Activated CD4-positive, alpha-beta T cell treated with anti-CD3 and anti-CD28 coated beads, Interleukin-2, Interleukin-6, amounts not matched to agents 100 ng/mL and 50 ng/mL, durations not matched to agents 16 hours and 8 hours (primary cell): ENCODE data around the gene CCDC33.

Experiments
- DNase-seq: peaks from one replicate; pipeline ENCODE4 v3.0.0-alpha.2; 2020

The CCDC33 gene

GRCh38 chr15:74369084-74369745 lies 133.1 kb downstream of the CCDC33 start:
- DNase-seq: no peak

- DNase-seq: no peak
These were observed 133.6 kb downstream of the CCDC33 start for GRCh38 chr15:74369756-74370155.

GRCh38 chr15:74370471-74370870 lies 134.3 kb downstream of the CCDC33 start:
- DNase-seq: no peak

GRCh38 chr15:74373056-74373650 lies 137.0 kb downstream of the CCDC33 start:
- no peak for DNase-seq

- peak; percentile 96 for DNase-seq
These were observed 137.9 kb downstream of the CCDC33 start for GRCh38 chr15:74373731-74374647.

GRCh38 chr15:74374648-74375302 lies 138.6 kb downstream of the CCDC33 start:
- no peak for DNase-seq

- DNase-seq: peak; percentile 91
These were observed 139.2 kb downstream of the CCDC33 start for GRCh38 chr15:74375303-74375693.

- DNase-seq: no peak
These were observed 140.1 kb downstream of the CCDC33 start for GRCh38 chr15:74376226-74376625.

- no peak for DNase-seq
These were observed 140.9 kb downstream of the CCDC33 start for GRCh38 chr15:74376825-74377581.

- DNase-seq: no peak
These were observed 142.0 kb downstream of the CCDC33 start for GRCh38 chr15:74377831-74378766.

GRCh38 chr15:74378848-74379247 lies 142.7 kb downstream of the CCDC33 start:
- peak; percentile 54 for DNase-seq

GRCh38 chr15:74380361-74381189 lies 144.4 kb downstream of the CCDC33 start:
- no peak for DNase-seq

GRCh38 chr15:74381190-74381453 lies 145.0 kb downstream of the CCDC33 start:
- no peak for DNase-seq

GRCh38 chr15:74381481-74381880 lies 145.4 kb downstream of the CCDC33 start:
- DNase-seq: no peak

GRCh38 chr15:74382004-74382816 lies 146.1 kb downstream of the CCDC33 start:
- peak; percentile 90 for DNase-seq

GRCh38 chr15:74383286-74383685 lies 147.2 kb downstream of the CCDC33 start:
- no peak for DNase-seq

GRCh38 chr15:74383695-74384565 lies 147.8 kb downstream of the CCDC33 start:
- DNase-seq: peak; percentile 69

GRCh38 chr15:74384566-74384880 lies 148.4 kb downstream of the CCDC33 start:
- DNase-seq: no peak
